Stimulated activated CD8-positive, alpha-beta memory T cell treated with anti-CD3 and anti-CD28 coated beads, Interleukin-15, amount 100 ng/mL, for 48 hours (primary cell): ENCODE results near the gene OAS2.
A peak's percentile ranks its signal among the peaks of the same experiment; 100 is the strongest.

Experiments used
- DNase-seq, 2 donors: peaks; one replicate each; pipeline ENCODE4 v3.0.0-alpha.2; 2020; ENCODE audit warnings: low read depth in 2 of 2

OAS2 gene, protein sequence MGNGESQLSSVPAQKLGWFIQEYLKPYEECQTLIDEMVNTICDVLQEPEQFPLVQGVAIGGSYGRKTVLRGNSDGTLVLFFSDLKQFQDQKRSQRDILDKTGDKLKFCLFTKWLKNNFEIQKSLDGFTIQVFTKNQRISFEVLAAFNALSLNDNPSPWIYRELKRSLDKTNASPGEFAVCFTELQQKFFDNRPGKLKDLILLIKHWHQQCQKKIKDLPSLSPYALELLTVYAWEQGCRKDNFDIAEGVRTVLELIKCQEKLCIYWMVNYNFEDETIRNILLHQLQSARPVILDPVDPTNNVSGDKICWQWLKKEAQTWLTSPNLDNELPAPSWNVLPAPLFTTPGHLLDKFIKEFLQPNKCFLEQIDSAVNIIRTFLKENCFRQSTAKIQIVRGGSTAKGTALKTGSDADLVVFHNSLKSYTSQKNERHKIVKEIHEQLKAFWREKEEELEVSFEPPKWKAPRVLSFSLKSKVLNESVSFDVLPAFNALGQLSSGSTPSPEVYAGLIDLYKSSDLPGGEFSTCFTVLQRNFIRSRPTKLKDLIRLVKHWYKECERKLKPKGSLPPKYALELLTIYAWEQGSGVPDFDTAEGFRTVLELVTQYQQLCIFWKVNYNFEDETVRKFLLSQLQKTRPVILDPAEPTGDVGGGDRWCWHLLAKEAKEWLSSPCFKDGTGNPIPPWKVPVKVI

GRCh38 chr12:112978163-112979040 is at the start of gene OAS2:
Gene OAS2, plus strand, starts transcription at chr12:112978519. Its CDS starts 90 bp downstream, at chr12:112978609.
- peak; percentile 68 to 73 for DNase-seq

DNA sequence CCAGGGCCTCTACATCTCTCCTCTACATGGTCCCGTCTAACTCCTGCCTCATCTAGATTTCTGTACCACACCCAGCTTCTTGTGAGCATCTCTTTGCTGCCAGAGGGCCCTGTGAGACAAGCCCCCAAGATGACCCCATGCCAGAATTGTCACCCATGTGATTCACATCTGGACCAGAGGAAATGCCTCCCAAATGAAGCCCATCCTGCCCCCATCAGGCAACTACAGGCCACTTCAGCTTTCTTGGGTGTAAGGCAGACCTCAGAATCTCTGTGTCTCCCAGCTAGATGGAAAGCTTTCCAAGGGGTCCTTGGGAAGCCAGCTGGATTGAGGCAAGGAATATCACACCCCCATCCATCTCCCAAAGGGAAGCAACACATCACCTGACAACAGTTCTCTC is 49.3 kb upstream of the OAS2 start:
- no peak for DNase-seq

DNA sequence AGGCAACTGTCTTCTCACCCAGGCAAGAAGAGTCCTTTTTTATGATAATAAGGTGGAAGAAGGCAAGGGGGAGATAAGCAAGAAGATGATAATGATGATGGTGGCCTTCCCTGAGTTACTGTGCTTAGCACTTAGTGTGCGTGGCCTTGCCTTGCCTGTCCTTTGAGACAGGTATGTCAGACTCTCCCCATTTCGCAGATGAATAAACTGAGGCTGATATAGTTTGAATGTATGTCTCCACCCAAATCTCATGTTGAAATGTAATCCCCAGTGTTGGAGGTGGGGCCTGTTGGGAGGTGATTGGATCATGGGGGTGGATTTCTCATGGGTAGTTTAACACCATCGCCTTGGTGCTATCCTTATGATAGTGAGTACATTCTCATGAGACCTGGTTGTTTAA is 48.6 kb upstream of the OAS2 start:
- DNase-seq, result no peak

- no peak for DNase-seq
Measured at GRCh38 chr12:112930350-112930749, 48.0 kb upstream of the OAS2 start.

GRCh38 chr12:112932485-112933128 is 45.7 kb upstream of the OAS2 start:
- no peak for DNase-seq

GRCh38 chr12:112933129-112933505 is 45.2 kb upstream of the OAS2 start:
- DNase-seq, result no peak

- no peak for DNase-seq
Measured at GRCh38 chr12:112936264-112936663, 42.1 kb upstream of the OAS2 start.

DNA sequence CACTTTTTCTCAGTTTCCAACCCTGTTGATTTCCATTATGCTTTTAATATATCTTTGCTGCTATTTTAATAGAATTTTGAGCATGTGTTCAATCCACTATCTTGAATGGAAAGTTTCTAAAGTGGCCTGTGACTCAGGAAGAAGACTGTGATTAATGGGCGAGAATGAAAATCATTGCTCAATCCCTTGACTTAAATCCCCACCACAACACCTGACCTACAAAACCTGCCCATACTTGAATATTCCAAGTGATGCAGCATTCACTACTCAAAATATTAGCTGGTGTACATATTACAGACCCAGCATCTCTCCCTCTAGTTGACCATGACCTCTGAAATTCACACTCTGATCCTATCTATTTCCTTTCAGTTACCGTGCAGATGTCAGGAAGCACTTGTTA is 41.4 kb upstream of the OAS2 start:
- no peak for DNase-seq

DNA sequence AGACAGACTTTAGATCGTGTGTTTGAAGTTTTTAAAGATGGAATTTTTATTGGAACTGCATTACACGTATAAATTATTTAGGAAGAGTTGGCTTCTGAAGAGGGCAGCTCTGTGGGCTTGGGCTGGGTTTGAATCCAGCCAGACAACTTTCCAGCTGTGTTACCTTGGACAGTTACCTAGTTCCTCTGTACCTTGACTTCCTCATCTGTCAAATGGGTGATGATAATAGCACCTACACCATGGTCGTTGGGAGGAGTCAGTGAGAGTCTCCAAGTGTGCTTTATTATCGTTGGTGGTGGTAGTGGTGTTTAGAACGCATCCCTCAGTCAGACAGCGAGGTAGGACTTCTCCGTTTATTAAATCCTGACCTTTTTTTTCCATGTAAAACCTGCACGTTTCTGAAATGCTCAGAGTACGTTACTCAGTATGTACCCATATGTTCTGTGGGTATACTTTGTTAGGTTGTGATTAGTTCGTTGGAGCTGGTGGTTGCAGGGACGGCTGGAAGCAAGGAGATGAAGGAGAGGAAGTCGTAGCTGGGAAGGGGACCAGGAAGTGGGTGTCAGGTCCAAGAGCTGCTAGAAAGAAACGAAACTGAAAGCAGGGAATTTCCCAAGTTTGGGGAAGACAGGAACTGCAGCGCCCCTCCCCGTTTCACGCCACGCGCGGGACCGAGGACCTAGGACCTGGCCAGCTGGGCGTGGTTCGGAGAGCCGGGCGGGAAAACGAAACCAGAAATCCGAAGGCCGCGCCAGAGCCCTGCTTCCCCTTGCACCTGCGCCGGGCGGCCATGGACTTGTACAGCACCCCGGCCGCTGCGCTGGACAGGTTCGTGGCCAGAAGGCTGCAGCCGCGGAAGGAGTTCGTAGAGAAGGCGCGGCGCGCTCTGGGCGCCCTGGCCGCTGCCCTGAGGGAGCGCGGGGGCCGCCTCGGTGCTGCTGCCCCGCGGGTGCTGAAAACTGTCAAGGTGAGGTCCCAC is 40.3 kb upstream of the OAS2 start, which contains the start of gene OAS3:
OAS3 (plus strand) TSS at position 734 of the 979 bp plus-strand sequence; CDS start at position 791, 57 bp downstream.
- DNase-seq, result peak; percentile 33 to 47

DNA sequence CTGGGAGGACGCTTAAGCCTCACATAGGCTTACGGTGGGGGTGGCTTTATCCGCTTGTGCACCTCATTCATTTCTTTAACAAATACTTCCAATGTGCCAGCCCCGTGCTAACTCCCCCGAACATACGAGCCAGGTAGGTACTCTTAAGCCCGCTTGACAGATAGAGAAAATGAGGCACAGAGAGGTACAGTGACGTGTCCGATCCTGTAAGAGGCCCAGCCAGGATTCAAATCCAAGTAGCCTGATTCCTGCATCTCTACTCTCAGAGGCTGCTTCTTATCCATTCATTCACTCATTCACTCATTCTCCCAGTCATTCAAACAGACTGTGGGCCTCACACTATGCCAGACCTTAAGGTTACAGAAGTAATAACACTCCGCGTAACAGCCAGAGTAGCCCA is 39.6 kb upstream of the OAS2 start:
- no peak for DNase-seq

DNA sequence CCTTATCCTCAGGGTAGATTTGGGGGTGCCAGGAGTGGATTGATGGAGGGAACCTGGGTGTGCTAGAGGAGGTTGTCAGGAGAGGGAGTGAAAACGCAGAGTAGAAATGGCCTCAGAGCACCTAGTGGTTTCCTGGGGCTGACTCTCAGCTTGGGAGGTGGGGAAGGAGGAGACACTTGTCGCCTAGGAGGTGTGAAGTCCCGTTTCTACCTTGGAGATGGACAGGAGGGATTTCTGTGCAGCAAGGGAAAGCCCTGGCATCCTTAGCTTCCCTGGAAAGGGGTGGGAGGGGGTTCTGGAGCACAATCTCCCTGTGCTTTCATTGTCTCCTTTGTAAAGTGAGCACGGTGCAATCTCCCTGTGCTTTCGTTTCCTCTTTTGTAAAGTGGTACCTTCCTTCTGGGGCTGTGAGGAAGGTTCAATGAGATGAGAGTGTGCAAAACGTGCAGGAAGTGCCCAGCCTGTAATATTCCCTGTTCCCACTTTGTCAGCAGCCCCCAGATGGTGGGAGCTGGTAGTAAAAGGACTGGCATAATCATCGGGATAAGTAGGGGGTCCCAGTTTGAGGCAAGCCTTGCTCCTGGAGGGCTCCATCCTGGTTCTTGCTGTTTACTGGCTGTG is 38.4 kb upstream of the OAS2 start:
- no peak for DNase-seq

DNA sequence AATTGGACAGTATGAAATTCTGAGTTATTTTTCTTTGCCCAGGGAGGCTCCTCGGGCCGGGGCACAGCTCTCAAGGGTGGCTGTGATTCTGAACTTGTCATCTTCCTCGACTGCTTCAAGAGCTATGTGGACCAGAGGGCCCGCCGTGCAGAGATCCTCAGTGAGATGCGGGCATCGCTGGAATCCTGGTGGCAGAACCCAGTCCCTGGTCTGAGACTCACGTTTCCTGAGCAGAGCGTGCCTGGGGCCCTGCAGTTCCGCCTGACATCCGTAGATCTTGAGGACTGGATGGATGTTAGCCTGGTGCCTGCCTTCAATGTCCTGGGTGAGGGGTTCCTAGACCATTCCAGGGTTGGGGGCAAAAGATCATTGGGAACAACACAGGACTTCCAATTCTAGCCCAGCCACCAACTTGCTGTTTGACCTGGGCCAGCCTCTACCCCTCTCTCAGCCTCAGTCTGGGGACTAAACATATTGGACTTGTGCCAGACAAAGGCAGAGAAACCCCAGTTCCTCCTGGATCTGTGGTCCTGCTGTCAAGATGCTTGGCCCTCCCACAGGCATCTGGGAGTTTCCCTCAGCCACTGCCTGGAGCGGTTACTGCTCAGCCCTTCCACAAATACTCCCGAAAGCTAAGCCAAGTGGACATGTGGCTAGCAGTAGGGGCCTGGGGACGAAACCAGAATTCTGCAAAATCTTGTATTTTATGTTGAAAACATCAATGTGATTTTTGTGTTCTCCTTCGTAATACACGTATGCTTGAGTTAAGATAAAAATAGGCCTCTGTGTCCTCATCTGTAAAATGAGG is 36.6 kb upstream of the OAS2 start:
- DNase-seq, result no peak

DNA sequence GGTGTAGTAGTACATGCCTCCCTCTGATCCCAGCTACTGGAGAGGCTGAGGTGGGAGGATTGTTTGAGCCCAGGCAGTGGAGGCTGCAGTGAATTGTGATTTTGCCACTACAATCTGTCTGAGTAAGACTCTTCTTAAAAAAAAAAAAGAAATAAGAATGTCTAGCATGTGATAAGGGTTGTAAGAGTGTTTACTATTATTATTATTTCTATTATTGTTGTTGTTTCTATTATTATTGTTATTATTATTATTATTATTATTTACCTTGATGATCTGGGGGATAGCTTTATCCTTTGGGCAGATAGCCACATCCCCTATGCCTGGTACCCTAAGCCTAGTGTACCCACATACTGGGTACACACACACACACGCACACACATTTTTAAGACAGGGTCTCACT is 35.7 kb upstream of the OAS2 start:
- DNase-seq, result no peak

GRCh38 chr12:112944024-112944690 is 34.2 kb upstream of the OAS2 start:
- DNase-seq, result no peak

- no peak for DNase-seq
Measured at GRCh38 chr12:112945515-112945914, 32.8 kb upstream of the OAS2 start.

DNA sequence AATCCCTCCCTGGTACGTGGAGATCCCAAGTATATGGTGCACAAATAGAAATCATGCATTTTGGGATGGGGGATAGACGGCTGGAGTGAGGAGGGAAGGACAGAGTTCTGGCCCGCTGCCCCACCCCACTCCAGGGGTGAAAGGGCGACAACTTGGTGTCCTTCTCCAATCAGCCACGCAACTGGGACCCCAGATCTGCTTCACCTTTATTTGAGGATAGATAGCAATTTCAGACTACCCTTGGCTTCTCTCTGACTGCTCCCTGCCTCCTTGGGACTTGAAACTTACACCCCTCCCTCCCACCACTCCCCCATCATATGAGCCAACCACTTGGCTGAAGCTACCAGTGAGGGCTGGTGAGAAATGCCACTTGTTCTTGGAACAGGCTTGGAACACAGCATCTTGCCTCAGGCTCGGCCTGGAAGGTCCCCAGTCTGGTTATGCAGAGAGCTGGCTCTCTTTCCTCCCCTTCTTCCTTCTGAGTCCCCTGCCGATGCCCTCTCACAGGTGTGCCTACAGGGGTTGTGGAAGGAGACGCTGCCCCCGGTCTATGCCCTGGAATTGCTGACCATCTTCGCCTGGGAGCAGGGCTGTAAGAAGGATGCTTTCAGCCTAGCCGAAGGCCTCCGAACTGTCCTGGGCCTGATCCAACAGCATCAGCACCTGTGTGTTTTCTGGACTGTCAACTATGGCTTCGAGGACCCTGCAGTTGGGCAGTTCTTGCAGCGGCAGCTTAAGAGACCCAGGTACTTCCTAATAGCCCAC is 31.9 kb upstream of the OAS2 start:
- no peak for DNase-seq

GRCh38 chr12:112947314-112947713 is 31.0 kb upstream of the OAS2 start:
- no peak for DNase-seq

- DNase-seq, result no peak
Measured at GRCh38 chr12:112947761-112948160, 30.6 kb upstream of the OAS2 start.
